Trophoblast cell (in vitro differentiated cells and primary cell): ENCODE measurements around the gene SMYD3.
A peak's percentile ranks its signal among the peaks of the same experiment; 100 is the strongest.
"Not testable (repeated sequence)": the region's sequence is repeated elsewhere in the genome, so short reads cannot be mapped to it uniquely, and the experiment has no call there.

Source experiments
- DNase-seq, 2 donors: peaks; one replicate each; pipeline ENCODE4 v3.0.0-alpha.2; 2016
- H2AFZ ChIP-seq: 2 replicates; pipeline ENCODE4 v1.6.1; 2013; ENCODE audit warnings: low read length, moderate library complexity, mild to moderate bottlenecking; ENCODE audit not compliant: insufficient read depth, poor library complexity
- H2AK5ac ChIP-seq: 2 replicates; pipeline ENCODE4 v1.6.1; 2013; ENCODE audit warnings: mild to moderate bottlenecking, low read length
- H2BK120ac ChIP-seq: 2 replicates; pipeline ENCODE4 v1.6.1; 2013; ENCODE audit warnings: low read length, mild to moderate bottlenecking, moderate library complexity; ENCODE audit not compliant: insufficient read depth, poor library complexity
- H2BK12ac ChIP-seq: 2 replicates; pipeline ENCODE4 v1.6.1; 2013; ENCODE audit warnings: mild to moderate bottlenecking, low read length, moderate library complexity
- H2BK5ac ChIP-seq: 2 replicates; pipeline ENCODE4 v1.6.1; 2013; ENCODE audit warnings: low read length, low read depth, moderate library complexity, mild to moderate bottlenecking; ENCODE audit not compliant: poor library complexity
- H3K14ac ChIP-seq: 2 replicates; pipeline ENCODE4 v1.6.1; 2013; ENCODE audit warnings: mild to moderate bottlenecking, low read length
- H3K18ac ChIP-seq: 2 replicates; pipeline ENCODE4 v1.6.1; 2013; ENCODE audit warnings: mild to moderate bottlenecking, low read length
- H3K23ac ChIP-seq: 2 replicates; pipeline ENCODE4 v1.6.1; 2013; ENCODE audit warnings: low read length
- H3K27ac ChIP-seq: 2 replicates; pipeline ENCODE4 v1.5.1; 2013; ENCODE audit warnings: low read depth, mild to moderate bottlenecking, inconsistent platforms, low read length, moderate library complexity
- H3K27me3 ChIP-seq: 2 replicates; pipeline ENCODE4 v1.6.1; 2013; ENCODE audit warnings: inconsistent platforms, mild to moderate bottlenecking, low read length, moderate library complexity; ENCODE audit not compliant: insufficient read depth
- H3K36me3 ChIP-seq, 2 experiments: 1 replicate in 1 of 2; 2 replicates in 1 of 2; pipeline ENCODE4 v1.6.1; 2013; ENCODE audit warnings: low read length in 2 of 2, mild to moderate bottlenecking in 2 of 2, moderate library complexity in 1 of 2; ENCODE audit not compliant: insufficient read depth in 2 of 2, control insufficient read depth in 1 of 2
- H3K4ac ChIP-seq: 2 replicates; pipeline ENCODE4 v1.6.1; 2013; ENCODE audit warnings: low read depth, mild to moderate bottlenecking, low read length, moderate library complexity
- H3K4me1 ChIP-seq, 2 experiments: 1 replicate in 1 of 2; 2 replicates in 1 of 2; pipeline ENCODE4 v1.6.1; 2013; ENCODE audit warnings: low read length in 2 of 2, mild to moderate bottlenecking in 2 of 2, moderate library complexity in 1 of 2; ENCODE audit not compliant: insufficient read depth in 2 of 2, control insufficient read depth in 1 of 2
- H3K4me2 ChIP-seq: 2 replicates; pipeline ENCODE4 v1.6.1; 2013; ENCODE audit warnings: inconsistent platforms, mild to moderate bottlenecking, low read length, moderate library complexity
- H3K4me3 ChIP-seq: 2 replicates; pipeline ENCODE4 v1.5.1; 2013; ENCODE audit warnings: mild to moderate bottlenecking, low read depth, low read length, inconsistent platforms
- H3K79me1 ChIP-seq: one replicate; pipeline ENCODE4 v1.6.1; 2013; ENCODE audit warnings: low read length
- H3K79me2 ChIP-seq: 2 replicates; pipeline ENCODE4 v1.6.1; 2013; ENCODE audit warnings: low read length, mild to moderate bottlenecking; ENCODE audit not compliant: control insufficient read depth, insufficient read depth, poor library complexity
- H3K9ac ChIP-seq: 2 replicates; pipeline ENCODE4 v1.6.1; 2013; ENCODE audit warnings: mild to moderate bottlenecking, low read length
- H3K9me3 ChIP-seq: 2 replicates; pipeline ENCODE4 v1.6.1; 2013; ENCODE audit warnings: low read depth, mild to moderate bottlenecking, control low read depth, inconsistent platforms, low read length; ENCODE audit not compliant: insufficient read depth
- H4K12ac ChIP-seq: 2 replicates; pipeline ENCODE4 v1.6.1; 2013; ENCODE audit warnings: low read depth, mild to moderate bottlenecking, low read length, moderate library complexity
- H4K8ac ChIP-seq: 2 replicates; pipeline ENCODE4 v1.6.1; 2013; ENCODE audit warnings: low read depth, mild to moderate bottlenecking, low read length, moderate library complexity
- H4K91ac ChIP-seq: one replicate; pipeline ENCODE4 v1.6.1; 2013; ENCODE audit warnings: low read depth, mild to moderate bottlenecking, low read length, moderate library complexity
- WGBS: extraction: QIAGEN DNeasy Blood & Tissue Kit; methylation state at CpG from one replicate; pipeline ENCODE4 v1.1.7; 2013; ENCODE audit warnings: missing lambda C conversion rate; ENCODE audit not compliant: insufficient read length, insufficient coverage; ENCODE audit errors: extremely low coverage; 5-methylcytosine and 5-hydroxymethylcytosine counted together

Gene SMYD3

GRCh38 chr1:245715970-245716369 lies 791.1 kb downstream of the SMYD3 start:
- Histone ChIP-seq H3K36me3 (peaks cover 0 to 2% of the 10 kb centered on the region in 2 experiments), H2AFZ (no peak overlapping the region), H4K8ac (no peak overlapping the region), H3K9ac (no peak overlapping the region), H3K23ac (no peak overlapping the region), H3K4me1 (peaks cover 4 to 6% of the 10 kb centered on the region in 2 experiments), H3K4me2 (no peak overlapping the region), H3K79me2 (no peaks in the 10 kb centered on the region), H3K18ac (no peak overlapping the region), H3K79me1 (peaks cover 2% of the 10 kb centered on the region), H4K12ac (no peak overlapping the region), H2AK5ac (no peak overlapping the region), H2BK5ac (no peak overlapping the region), H3K27me3 (no peaks in the 10 kb centered on the region), H4K91ac (no peak overlapping the region), H2BK120ac (no peak overlapping the region), H2BK12ac (no peak overlapping the region), H3K4ac (no peak overlapping the region), H3K27ac (no peak overlapping the region), H3K14ac (no peak overlapping the region), H3K9me3 (no peaks in the 10 kb centered on the region), H3K4me3 (no peak overlapping the region)
- peak; percentile 41 to 78 for DNase-seq
- WGBS: no CpG with 5 or more reads among the region's 1 CpG

DNA sequence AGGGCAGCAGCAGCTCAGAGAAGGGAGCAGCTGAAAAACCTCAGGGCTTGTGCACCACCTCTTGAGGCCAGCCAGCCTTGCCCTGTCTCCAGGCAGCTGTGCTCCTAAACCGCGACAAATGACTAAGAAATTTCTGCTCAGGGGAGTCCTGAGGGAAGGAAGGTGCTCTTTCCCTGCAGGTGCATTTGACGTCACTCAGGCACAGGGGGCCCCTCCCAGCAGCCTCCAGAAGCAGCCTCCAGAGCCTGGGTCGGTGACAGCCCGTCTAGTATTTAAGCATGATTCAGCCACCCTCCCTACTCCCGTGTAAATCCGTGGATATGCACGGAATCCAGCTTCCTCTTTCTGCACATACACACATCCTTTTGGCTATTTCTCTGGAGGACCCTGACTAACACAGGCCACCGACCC lies 791.8 kb downstream of the SMYD3 start:
- no peaks in the 10 kb centered on the region for H3K9me3 ChIP-seq
- no peak overlapping the region for H2AFZ ChIP-seq
- peaks cover 0 to 2% of the 10 kb centered on the region in 2 experiments for H3K36me3 ChIP-seq
- peaks cover 4 to 6% of the 10 kb centered on the region in 2 experiments for H3K4me1 ChIP-seq
- H3K4me2 ChIP-seq: no peak overlapping the region
- H3K14ac ChIP-seq: no peak overlapping the region
- no peak overlapping the region for H3K23ac ChIP-seq
- H3K4ac ChIP-seq: no peak overlapping the region
- H3K79me2 ChIP-seq: no peaks in the 10 kb centered on the region
- no peak overlapping the region for H4K8ac ChIP-seq
- H4K91ac ChIP-seq: no peak overlapping the region
- no peak overlapping the region for H3K9ac ChIP-seq
- peaks cover 2% of the 10 kb centered on the region for H3K79me1 ChIP-seq
- H2AK5ac ChIP-seq: no peak overlapping the region
- H3K27ac ChIP-seq: no peak overlapping the region
- H3K27me3 ChIP-seq: no peaks in the 10 kb centered on the region
- H3K4me3 ChIP-seq: no peak overlapping the region
- no peak overlapping the region for H3K18ac ChIP-seq
- no peak overlapping the region for H2BK5ac ChIP-seq
- no CpG with 5 or more reads among the region's 9 CpGs for WGBS
- H2BK120ac ChIP-seq: no peak overlapping the region
- H4K12ac ChIP-seq: no peak overlapping the region
- DNase-seq: peak; percentile 72 to 83
- H2BK12ac ChIP-seq: no peak overlapping the region

DNA sequence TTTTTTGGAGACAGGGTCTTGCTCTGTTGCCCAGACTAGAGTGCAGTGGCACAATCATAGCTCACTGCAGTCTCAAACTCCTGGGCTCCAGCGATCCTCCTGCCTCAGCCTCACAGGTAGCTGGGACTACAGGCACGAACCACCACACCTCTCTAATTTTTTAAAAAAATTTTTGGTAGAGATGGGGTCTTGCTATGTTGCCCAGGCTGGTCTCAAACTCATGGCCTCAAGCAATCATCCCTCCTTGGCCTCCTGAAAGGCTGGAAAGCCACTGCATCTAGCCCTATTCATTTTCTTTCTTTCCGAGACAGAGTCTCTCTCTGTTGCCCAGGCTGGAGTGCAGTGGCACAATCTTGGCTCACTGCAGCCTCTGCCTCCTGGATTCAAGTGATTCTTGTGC lies 793.1 kb downstream of the SMYD3 start:
- not testable (repeated sequence) for H3K27ac ChIP-seq, H3K23ac ChIP-seq, H4K12ac ChIP-seq, H3K79me2 ChIP-seq, H3K9me3 ChIP-seq, H2BK120ac ChIP-seq, H2BK5ac ChIP-seq, H4K8ac ChIP-seq, H2AFZ ChIP-seq, DNase-seq, H3K14ac ChIP-seq, H3K4me2 ChIP-seq, H3K9ac ChIP-seq, H3K36me3 ChIP-seq, H2BK12ac ChIP-seq, H3K4me1 ChIP-seq, H3K18ac ChIP-seq, H2AK5ac ChIP-seq, H3K4me3 ChIP-seq, H3K4ac ChIP-seq, H3K27me3 ChIP-seq, H3K79me1 ChIP-seq, H4K91ac ChIP-seq
- WGBS: no CpG with 5 or more reads among the region's 3 CpGs

- no peak overlapping the region for H2AFZ ChIP-seq
- H3K23ac ChIP-seq: no peak overlapping the region
- H3K4me2 ChIP-seq: no peak overlapping the region
- H3K9ac ChIP-seq: no peak overlapping the region
- no peak overlapping the region for H4K91ac ChIP-seq
- H3K27me3 ChIP-seq: no peaks in the 10 kb centered on the region
- H3K27ac ChIP-seq: no peak overlapping the region
- no peak overlapping the region for H2BK120ac ChIP-seq
- no peaks in the 10 kb centered on the region for H3K79me2 ChIP-seq
- H3K4ac ChIP-seq: no peak overlapping the region
- H3K36me3 ChIP-seq: peaks cover 2 to 3% of the 10 kb centered on the region in 2 experiments
- H3K9me3 ChIP-seq: no peaks in the 10 kb centered on the region
- no peak overlapping the region for H4K8ac ChIP-seq
- H3K4me3 ChIP-seq: no peak overlapping the region
- no CpG with 5 or more reads among the region's 30 CpGs for WGBS
- no peak for DNase-seq
- no peak overlapping the region for H2AK5ac ChIP-seq
- H3K4me1 ChIP-seq: peaks cover 4 to 10% of the 10 kb centered on the region in 2 experiments
- H3K79me1 ChIP-seq: no peaks in the 10 kb centered on the region
- H3K18ac ChIP-seq: no peak overlapping the region
- no peak overlapping the region for H4K12ac ChIP-seq
- no peak overlapping the region for H3K14ac ChIP-seq
- no peak overlapping the region for H2BK12ac ChIP-seq
- H2BK5ac ChIP-seq: no peak overlapping the region
Measured at GRCh38 chr1:245710961-245711903, 795.8 kb downstream of the SMYD3 start.
